ENCODE results near the gene FAM227B.

DNA sequence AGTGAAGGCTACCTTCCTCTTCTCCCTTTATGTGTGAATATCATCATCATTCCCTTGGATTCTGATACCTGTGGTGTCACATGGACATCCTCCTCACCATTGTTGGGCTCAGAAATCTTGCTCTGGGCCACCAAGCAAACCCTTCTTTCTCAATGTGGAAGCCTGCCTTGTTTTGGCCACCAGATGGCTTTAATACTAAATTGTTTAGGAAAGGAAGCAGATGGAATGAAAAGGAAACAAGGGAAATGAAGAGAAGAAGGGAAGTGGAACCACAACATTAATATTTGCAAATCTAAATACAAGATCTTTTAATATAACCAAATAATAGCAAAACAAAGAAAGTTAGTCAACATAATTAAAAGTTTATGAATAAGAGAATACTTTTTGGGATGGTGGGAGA lies 14.0 kb downstream of the FAM227B start:
- TF ChIP-seq EZH2 (IDR thresholded peaks at IDR 0.05; ENCODE audit: low read length, missing control alignments) (no peak), CTCF (conservative IDR thresholded peaks at IDR 0.05 in 1 of 2, IDR thresholded peaks at IDR 0.05 in 1 of 2; ENCODE audit: low read depth in 1 of 2, low read length in 2 of 2) (peak; percentile 21 to 31)
